Gastroesophageal sphincter (tissue), 4 donors: ENCODE results near the gene DBN1. TPM values are rescaled to one million over a fixed set of nuclear protein-coding genes. Genes with fewer than 3 reads are reported as not detected.

Source experiments
- ATAC-seq: fragments of 150-250 bp; one replicate; pipeline ENCODE4 v1.9.1; 2016; ENCODE audit warnings: mild to moderate bottlenecking, moderate library complexity
- H3K27ac ChIP-seq, 4 donors: fragments of 200-600 bp; sonication (generic) in 3 of 4; 1 replicate in 3 of 4; 2 replicates in 1 of 4; pipeline ENCODE4 v1.5.1; 2016 to 2019
- H3K27me3 ChIP-seq: fragments of 200-600 bp; sonication (generic); one replicate; pipeline ENCODE4 v1.5.1; 2019
- H3K36me3 ChIP-seq, 2 donors: fragments of 200-600 bp; sonication (generic); one replicate each; pipeline ENCODE4 v1.5.1; 2019; ENCODE audit warnings: control low read depth in 1 of 2
- H3K4me1 ChIP-seq, 3 donors: fragments of 200-600 bp; sonication (generic); 1 replicate in 2 of 3; 2 replicates in 1 of 3; pipeline ENCODE4 v1.5.1; 2016 to 2019; ENCODE audit warnings: control low read depth in 2 of 3
- H3K4me3 ChIP-seq, 2 donors: fragments of 200-600 bp; sonication (generic); one replicate each; pipeline ENCODE4 v1.5.1; 2019; ENCODE audit warnings: mild to moderate bottlenecking in 1 of 2, moderate library complexity in 1 of 2
- H3K9me3 ChIP-seq, 3 donors: fragments of 200-600 bp; sonication (generic); one replicate each; pipeline ENCODE4 v1.5.1; 2017 to 2019; ENCODE audit warnings: control low read depth in 2 of 3
- EP300 ChIP-seq: sonication (generic); formaldehyde crosslinking; IDR thresholded peaks from one replicate; pipeline ENCODE4 v1.6.1; 2017; ENCODE audit warnings: antibody characterized with exemption, mild to moderate bottlenecking
- POLR2A ChIP-seq, 2 donors: fragments of 450-650 bp; IDR thresholded peaks; one replicate each; pipeline ENCODE4 v1.6.1; 2017; ENCODE audit warnings: antibody characterized with exemption in 2 of 2, mild to moderate bottlenecking in 2 of 2, moderate library complexity in 1 of 2
- POLR2AphosphoS5 ChIP-seq: sonication (generic); formaldehyde crosslinking; IDR thresholded peaks from one replicate; pipeline ENCODE4 v1.6.1; 2017; ENCODE audit warnings: antibody characterized with exemption
- WGBS, 2 donors: methylation state at CpG; one replicate each; pipeline ENCODE4 v1.1.5; 2018; ENCODE audit warnings: low coverage in 1 of 2; 5-methylcytosine and 5-hydroxymethylcytosine counted together
- total RNA-seq, 4 donors: library from RNA; depleted of rRNA; stranded (reverse); fragments of >200 nt; gene quantifications; one replicate each; pipeline ENCODE4 v1.1.0, GENCODE V29; 2016
- TF ChIP-seq, protein P1 (sequence below), 4 experiments: fragments of 200-600 bp in 2 of 4; fragments of 450-650 bp in 2 of 4; sonication (generic) in 1 of 4; IDR thresholded peaks; one replicate each; pipeline ENCODE4 v1.5.1; 2017 to 2019; ENCODE audit warnings: antibody characterized with exemption in 4 of 4, mild to moderate bottlenecking in 2 of 4, moderate library complexity in 2 of 4

The DBN1 gene
- total RNA-seq, 4 donors from 2014 or later, result 87.1 to 154 (median 124) TPM

DNA sequence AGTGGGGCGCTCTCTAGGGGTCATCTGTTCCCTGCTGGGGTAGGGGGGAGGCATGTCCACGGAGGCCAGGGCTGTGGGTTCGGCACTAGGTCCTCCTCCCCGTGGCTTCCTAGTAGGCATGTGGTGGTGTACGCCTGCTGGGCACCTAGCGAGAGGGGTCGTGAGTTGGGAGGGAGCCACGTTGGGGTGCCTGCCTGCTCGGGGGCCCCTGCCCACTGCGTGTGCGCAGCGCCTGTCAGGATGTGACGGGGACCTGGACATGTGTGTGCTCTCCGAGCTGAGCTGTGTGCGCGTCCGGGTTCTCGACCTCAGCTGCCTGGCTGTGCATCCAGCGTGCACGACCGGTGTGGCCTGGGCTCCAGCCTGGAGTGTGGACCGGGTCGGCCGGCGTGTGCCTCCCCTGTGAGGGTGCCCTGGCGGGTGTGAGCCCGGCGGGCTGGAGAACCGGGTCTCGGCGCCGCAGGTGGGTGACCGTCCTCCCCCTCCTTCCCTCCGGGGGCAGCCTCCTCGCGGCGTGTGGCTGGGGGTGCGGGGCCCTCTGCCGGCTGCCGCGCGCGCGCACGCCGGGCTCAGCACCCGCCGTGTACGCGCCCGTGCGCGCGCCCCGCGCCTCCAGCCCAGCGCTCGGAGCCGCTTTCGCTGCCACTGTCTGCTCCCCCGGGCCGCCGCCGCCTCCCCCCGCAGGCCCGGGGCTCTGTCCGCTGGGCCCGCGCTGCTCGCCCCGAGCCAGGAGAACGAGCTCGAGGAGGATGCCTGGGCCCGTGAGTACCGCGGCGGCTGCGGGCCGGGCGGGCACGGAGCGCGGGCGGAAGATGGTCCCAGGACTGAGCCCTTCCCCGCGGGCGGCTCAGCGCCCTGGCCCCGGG, 27.0 kb downstream of the DBN1 start, which contains the start of gene PRR7:
Gene PRR7, plus strand, starts transcription at position 615 of the 866 bp plus-strand sequence. CDS start 8,254 bp downstream, outside the sequence.
- no CpG with 5 or more reads among the region's 89 CpGs for WGBS, 2 donors
- H3K27me3 ChIP-seq, result peaks cover 54% of the 10 kb centered on the region

DNA sequence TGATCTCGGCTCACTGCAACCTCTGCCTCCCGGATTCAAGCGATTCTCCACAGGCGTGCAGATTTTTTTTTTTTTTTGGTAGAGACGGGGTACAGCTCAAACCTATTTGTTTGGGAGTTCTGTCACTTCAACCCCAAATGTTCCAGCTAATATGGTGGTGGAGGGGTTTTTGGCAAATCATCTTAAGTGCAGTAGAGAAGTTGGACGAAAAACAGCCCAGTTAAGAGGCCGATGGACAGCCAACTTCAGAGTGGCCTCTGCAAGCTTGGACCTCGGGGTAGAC, 27.6 kb downstream of the DBN1 start:
- Histone ChIP-seq H3K27me3 (peaks cover 50% of the 10 kb centered on the region), H3K27ac (no peak overlapping the region), H3K4me1 (peaks cover 0 to 26% (median 18%) of the 10 kb centered on the region in 3 donors), H3K36me3 (peaks cover 0 to 17% of the 10 kb centered on the region in 2 donors), H3K9me3 (no peaks in the 10 kb centered on the region), H3K4me3 (peak overlapping the region in 1 of 2 donors; percentile 65)
- TF ChIP-seq, protein P1, sequence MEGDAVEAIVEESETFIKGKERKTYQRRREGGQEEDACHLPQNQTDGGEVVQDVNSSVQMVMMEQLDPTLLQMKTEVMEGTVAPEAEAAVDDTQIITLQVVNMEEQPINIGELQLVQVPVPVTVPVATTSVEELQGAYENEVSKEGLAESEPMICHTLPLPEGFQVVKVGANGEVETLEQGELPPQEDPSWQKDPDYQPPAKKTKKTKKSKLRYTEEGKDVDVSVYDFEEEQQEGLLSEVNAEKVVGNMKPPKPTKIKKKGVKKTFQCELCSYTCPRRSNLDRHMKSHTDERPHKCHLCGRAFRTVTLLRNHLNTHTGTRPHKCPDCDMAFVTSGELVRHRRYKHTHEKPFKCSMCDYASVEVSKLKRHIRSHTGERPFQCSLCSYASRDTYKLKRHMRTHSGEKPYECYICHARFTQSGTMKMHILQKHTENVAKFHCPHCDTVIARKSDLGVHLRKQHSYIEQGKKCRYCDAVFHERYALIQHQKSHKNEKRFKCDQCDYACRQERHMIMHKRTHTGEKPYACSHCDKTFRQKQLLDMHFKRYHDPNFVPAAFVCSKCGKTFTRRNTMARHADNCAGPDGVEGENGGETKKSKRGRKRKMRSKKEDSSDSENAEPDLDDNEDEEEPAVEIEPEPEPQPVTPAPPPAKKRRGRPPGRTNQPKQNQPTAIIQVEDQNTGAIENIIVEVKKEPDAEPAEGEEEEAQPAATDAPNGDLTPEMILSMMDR (IDR thresholded peaks at IDR 0.05), result no peak
- TF ChIP-seq EP300 (no peak), POLR2AphosphoS5 (no peak), POLR2A (IDR thresholded peaks at IDR 0.05) (no peak)
- ATAC-seq, result no peak
- WGBS, 2 donors, result 0 to 4% methylated on average over 3 to 8 of the region's 8 CpGs

More for the DNA sequence above, 27.0 kb downstream of the DBN1 start, which contains the start of gene PRR7:
- H3K4me1 ChIP-seq, result peaks cover 0 to 26% (median 18%) of the 10 kb centered on the region in 3 donors
- H3K36me3 ChIP-seq, result peaks cover 0 to 11% of the 10 kb centered on the region in 2 donors
- H3K9me3 ChIP-seq, result no peaks in the 10 kb centered on the region
- H3K27ac ChIP-seq, result peak within 1 kb of the TSS in 2 of 4 donors; percentile 38 to 55
- peak within 1 kb of the TSS; percentile 36 to 65 for H3K4me3 ChIP-seq
- ATAC-seq, result peak; percentile 72
- TF ChIP-seq EP300 (no peak), POLR2AphosphoS5 (no peak), POLR2A (IDR thresholded peaks at IDR 0.05) (no peak)
- TF ChIP-seq, protein P1 (IDR thresholded peaks at IDR 0.05), result peak in 2 of 4 experiments; percentile 22 to 25

- peaks cover 44% of the 10 kb centered on the region for H3K27me3 ChIP-seq
- no peak overlapping the region for H3K27ac ChIP-seq
- no peak for TF ChIP-seq POLR2A (IDR thresholded peaks at IDR 0.05)
- no peak for TF ChIP-seq POLR2AphosphoS5
- TF ChIP-seq, protein P1 (IDR thresholded peaks at IDR 0.05), result no peak
- TF ChIP-seq EP300, result no peak
- 31 to 39% methylated on average over 3 to 7 of the region's 10 CpGs for WGBS, 2 donors
- H3K9me3 ChIP-seq, result no peaks in the 10 kb centered on the region
- peaks cover 0 to 22% of the 10 kb centered on the region in 2 donors for H3K36me3 ChIP-seq
- H3K4me3 ChIP-seq, result no peak overlapping the region
- ATAC-seq, result no peak
- H3K4me1 ChIP-seq, result peaks cover 0 to 26% (median 18%) of the 10 kb centered on the region in 3 donors
Measured at GRCh38 chr5:177445052-177445916, 28.1 kb downstream of the DBN1 start.

DNA sequence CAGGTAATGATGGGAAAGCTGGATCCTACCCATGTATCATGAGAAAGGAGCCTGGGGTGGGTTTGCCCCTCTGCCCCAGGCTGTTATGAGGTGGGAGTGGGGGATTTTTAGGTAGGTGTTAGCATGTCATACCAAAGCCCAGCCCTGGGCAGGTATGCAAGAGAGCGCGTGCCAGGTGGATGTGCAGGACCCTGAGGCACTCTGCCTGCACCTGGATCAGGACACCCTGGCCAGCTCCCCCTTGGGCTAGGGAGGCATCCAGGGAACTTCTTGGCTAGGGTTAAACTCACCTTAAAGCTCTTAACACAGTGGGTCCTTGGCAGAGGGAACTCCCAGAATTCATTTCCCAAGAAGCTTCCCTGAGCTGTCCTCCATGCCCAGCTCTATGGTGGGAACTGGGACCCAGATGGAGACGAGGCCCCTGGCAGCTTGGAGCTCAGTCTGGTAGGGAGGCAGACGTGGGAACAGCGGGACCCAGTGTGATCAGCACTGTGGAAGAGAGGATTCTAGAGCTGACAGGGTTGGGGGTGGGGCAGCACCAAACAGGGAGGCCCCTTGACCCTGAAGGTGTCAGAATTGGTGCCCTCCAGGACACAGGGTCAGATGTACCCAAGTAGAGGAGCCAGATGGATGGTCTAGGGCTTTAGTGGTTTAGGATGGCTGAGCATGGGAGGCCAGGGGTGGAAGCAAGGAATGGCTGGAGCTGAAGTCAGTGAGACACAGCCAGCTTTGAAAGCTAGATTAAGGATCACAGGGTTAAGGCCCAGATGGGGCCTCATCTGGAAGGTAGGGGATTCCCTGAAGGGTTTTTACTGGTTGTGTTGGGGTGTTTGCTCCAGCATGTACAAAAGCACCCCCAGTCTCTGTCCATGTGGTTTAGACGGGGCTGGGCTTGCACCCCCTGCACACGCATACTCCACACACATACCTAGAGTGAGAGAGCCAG, 29.1 kb downstream of the DBN1 start:
- H3K4me1 ChIP-seq, result peaks cover 0 to 26% (median 18%) of the 10 kb centered on the region in 3 donors
- whole genome bisulfite sequencing, 2 donors, result no CpG with 5 or more reads among the region's 7 CpGs
- no peak overlapping the region for H3K27ac ChIP-seq
- H3K36me3 ChIP-seq, result peaks cover 0 to 29% of the 10 kb centered on the region in 2 donors
- H3K27me3 ChIP-seq, result peaks cover 35% of the 10 kb centered on the region
- TF ChIP-seq POLR2AphosphoS5 (no peak), EP300 (no peak), POLR2A (IDR thresholded peaks at IDR 0.05) (no peak)
- TF ChIP-seq, protein P1 (IDR thresholded peaks at IDR 0.05), result no peak
- no peak for ATAC-seq
- no peak overlapping the region for H3K4me3 ChIP-seq
- H3K9me3 ChIP-seq, result no peaks in the 10 kb centered on the region
